Neural cell (in vitro differentiated cells): ENCODE measurements around the gene KREMEN1.

Source experiments
- EP300 ChIP-seq: fragments of 450-650 bp; conservative IDR thresholded peaks from 2 replicates; pipeline ENCODE4 v1.6.1; 2014; ENCODE audit warnings: antibody characterized with exemption, mild to moderate bottlenecking, moderate library complexity; ENCODE audit not compliant: poor library complexity, severe bottlenecking
- EZH2 ChIP-seq: fragments of 200-600, 300-800 bp; shearing (Covaris generic), sonication (generic); IDR thresholded peaks from 2 replicates; pipeline ENCODE4 v1.6.1; 2014; ENCODE audit warnings: antibody characterized with exemption, low read length, borderline replicate concordance, mild to moderate bottlenecking; ENCODE audit not compliant: insufficient read depth, poor library complexity, severe bottlenecking
- RAD21 ChIP-seq: fragments of 450-650 bp; conservative IDR thresholded peaks from 2 replicates; pipeline ENCODE4 v1.6.1; 2014; ENCODE audit warnings: antibody characterized with exemption, mild to moderate bottlenecking, moderate library complexity
- TAF1 ChIP-seq: IDR thresholded peaks from 2 replicates; pipeline ENCODE4 v1.6.1; 2012; ENCODE audit warnings: low read depth
- TF ChIP-seq, protein P1 (sequence below): fragments of 450-650 bp; IDR thresholded peaks from 2 replicates; pipeline ENCODE4 v1.5.1; 2014; ENCODE audit warnings: antibody characterized with exemption, mild to moderate bottlenecking, moderate library complexity; ENCODE audit not compliant: poor library complexity, severe bottlenecking

DNA sequence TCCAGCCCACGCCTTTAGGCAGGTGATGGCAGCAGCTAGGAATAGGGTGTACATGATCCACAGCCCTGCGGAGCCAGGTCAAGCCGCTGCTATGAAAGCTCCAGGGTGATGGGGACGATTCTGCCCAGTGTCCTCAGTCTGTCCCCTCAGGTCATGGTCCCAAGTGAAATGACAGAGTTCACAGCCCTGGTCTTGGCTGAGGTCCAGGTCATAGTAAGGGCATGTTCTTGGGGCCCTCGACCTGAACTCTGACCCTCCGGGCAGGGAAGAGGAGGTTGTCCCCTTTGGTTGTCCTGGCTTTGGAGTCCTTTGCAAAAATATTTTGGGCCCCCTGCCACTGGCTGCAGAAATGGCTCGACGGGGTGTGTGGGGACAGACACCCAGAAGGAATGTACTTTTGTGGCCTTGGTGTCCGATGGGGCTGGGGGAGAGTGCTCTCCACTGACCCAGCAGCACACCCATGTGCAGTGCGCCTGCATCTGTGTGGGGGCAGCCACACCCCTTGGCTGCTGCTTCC is 18.5 kb upstream of the KREMEN1 start:
- no peak for TF ChIP-seq EZH2
- TF ChIP-seq, protein P1, sequence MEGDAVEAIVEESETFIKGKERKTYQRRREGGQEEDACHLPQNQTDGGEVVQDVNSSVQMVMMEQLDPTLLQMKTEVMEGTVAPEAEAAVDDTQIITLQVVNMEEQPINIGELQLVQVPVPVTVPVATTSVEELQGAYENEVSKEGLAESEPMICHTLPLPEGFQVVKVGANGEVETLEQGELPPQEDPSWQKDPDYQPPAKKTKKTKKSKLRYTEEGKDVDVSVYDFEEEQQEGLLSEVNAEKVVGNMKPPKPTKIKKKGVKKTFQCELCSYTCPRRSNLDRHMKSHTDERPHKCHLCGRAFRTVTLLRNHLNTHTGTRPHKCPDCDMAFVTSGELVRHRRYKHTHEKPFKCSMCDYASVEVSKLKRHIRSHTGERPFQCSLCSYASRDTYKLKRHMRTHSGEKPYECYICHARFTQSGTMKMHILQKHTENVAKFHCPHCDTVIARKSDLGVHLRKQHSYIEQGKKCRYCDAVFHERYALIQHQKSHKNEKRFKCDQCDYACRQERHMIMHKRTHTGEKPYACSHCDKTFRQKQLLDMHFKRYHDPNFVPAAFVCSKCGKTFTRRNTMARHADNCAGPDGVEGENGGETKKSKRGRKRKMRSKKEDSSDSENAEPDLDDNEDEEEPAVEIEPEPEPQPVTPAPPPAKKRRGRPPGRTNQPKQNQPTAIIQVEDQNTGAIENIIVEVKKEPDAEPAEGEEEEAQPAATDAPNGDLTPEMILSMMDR = no peak
- no peak for TF ChIP-seq RAD21
- no peak for TF ChIP-seq EP300
- TF ChIP-seq TAF1 = no peak
